ENCODE results near the gene COX5A. TPM values are rescaled to one million over a fixed set of nuclear protein-coding genes. Genes with fewer than 3 reads are reported as not detected.

COX5A gene
- total and polyA plus RNA-seq, 2 of the 13 experiments (the other 11 are each of a cell fraction or from before 2014, with no cell fraction given), result 158 to 218 TPM

DNA sequence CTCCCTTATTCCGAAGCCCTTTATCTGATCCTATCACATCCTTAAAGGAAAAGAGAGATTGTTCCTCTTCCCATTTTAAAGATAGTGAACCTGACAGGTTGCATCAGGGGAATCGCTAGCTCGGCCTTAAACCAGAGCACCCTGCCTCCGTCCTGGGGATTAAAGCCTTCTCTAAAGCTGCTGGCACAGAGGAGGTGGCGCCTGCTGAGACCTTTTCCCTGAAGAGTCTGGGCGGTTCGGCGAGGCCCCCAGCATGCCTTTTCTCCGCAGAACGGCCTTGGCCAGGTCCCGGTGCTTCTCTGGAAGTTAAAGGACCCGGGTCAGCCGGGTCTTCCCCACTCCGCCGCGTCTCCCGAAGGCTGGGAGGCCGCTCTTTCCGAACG lies 31.8 kb downstream of the COX5A start (continued):
- TF ChIP-seq, protein P1, sequence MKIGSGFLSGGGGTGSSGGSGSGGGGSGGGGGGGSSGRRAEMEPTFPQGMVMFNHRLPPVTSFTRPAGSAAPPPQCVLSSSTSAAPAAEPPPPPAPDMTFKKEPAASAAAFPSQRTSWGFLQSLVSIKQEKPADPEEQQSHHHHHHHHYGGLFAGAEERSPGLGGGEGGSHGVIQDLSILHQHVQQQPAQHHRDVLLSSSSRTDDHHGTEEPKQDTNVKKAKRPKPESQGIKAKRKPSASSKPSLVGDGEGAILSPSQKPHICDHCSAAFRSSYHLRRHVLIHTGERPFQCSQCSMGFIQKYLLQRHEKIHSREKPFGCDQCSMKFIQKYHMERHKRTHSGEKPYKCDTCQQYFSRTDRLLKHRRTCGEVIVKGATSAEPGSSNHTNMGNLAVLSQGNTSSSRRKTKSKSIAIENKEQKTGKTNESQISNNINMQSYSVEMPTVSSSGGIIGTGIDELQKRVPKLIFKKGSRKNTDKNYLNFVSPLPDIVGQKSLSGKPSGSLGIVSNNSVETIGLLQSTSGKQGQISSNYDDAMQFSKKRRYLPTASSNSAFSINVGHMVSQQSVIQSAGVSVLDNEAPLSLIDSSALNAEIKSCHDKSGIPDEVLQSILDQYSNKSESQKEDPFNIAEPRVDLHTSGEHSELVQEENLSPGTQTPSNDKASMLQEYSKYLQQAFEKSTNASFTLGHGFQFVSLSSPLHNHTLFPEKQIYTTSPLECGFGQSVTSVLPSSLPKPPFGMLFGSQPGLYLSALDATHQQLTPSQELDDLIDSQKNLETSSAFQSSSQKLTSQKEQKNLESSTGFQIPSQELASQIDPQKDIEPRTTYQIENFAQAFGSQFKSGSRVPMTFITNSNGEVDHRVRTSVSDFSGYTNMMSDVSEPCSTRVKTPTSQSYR (CRISPR knock-in tag; IDR thresholded peaks at IDR 0.05; ENCODE audit: borderline replicate concordance), result no peak
- TF ChIP-seq, protein P2, sequence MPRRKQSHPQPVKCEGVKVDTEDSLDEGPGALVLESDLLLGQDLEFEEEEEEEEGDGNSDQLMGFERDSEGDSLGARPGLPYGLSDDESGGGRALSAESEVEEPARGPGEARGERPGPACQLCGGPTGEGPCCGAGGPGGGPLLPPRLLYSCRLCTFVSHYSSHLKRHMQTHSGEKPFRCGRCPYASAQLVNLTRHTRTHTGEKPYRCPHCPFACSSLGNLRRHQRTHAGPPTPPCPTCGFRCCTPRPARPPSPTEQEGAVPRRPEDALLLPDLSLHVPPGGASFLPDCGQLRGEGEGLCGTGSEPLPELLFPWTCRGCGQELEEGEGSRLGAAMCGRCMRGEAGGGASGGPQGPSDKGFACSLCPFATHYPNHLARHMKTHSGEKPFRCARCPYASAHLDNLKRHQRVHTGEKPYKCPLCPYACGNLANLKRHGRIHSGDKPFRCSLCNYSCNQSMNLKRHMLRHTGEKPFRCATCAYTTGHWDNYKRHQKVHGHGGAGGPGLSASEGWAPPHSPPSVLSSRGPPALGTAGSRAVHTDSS (CRISPR knock-in tag; conservative IDR thresholded peaks at IDR 0.05), result no peak
- TF ChIP-seq ZNF670 (CRISPR knock-in tag; IDR thresholded peaks at IDR 0.05; ENCODE audit: borderline replicate concordance) (no peak), ZSCAN22 (CRISPR knock-in tag; IDR thresholded peaks at IDR 0.05) (no peak), FOXJ3 (CRISPR knock-in tag; IDR thresholded peaks at IDR 0.05; ENCODE audit: borderline replicate concordance) (no peak), RFX1 (IDR thresholded peaks at IDR 0.05) (no peak), SMYD3 (CRISPR knock-in tag; IDR thresholded peaks at IDR 0.05) (no peak), ZNF644 (CRISPR knock-in tag; IDR thresholded peaks at IDR 0.05; ENCODE audit: low read depth) (no peak)
- TF ChIP-seq, protein P3, sequence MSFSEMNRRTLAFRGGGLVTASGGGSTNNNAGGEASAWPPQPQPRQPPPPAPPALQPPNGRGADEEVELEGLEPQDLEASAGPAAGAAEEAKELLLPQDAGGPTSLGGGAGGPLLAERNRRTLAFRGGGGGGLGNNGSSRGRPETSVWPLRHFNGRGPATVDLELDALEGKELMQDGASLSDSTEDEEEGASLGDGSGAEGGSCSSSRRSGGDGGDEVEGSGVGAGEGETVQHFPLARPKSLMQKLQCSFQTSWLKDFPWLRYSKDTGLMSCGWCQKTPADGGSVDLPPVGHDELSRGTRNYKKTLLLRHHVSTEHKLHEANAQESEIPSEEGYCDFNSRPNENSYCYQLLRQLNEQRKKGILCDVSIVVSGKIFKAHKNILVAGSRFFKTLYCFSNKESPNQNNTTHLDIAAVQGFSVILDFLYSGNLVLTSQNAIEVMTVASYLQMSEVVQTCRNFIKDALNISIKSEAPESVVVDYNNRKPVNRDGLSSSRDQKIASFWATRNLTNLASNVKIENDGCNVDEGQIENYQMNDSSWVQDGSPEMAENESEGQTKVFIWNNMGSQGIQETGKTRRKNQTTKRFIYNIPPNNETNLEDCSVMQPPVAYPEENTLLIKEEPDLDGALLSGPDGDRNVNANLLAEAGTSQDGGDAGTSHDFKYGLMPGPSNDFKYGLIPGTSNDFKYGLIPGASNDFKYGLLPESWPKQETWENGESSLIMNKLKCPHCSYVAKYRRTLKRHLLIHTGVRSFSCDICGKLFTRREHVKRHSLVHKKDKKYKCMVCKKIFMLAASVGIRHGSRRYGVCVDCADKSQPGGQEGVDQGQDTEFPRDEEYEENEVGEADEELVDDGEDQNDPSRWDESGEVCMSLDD (CRISPR knock-in tag; IDR thresholded peaks at IDR 0.05; ENCODE audit: borderline replicate concordance), result peak; percentile 3; the same call in 1 of the 2 replicates
- TF ChIP-seq, protein P4, sequence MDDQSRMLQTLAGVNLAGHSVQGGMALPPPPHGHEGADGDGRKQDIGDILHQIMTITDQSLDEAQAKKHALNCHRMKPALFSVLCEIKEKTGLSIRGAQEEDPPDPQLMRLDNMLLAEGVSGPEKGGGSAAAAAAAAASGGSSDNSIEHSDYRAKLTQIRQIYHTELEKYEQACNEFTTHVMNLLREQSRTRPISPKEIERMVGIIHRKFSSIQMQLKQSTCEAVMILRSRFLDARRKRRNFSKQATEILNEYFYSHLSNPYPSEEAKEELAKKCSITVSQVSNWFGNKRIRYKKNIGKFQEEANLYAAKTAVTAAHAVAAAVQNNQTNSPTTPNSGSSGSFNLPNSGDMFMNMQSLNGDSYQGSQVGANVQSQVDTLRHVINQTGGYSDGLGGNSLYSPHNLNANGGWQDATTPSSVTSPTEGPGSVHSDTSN (CRISPR knock-in tag; IDR thresholded peaks at IDR 0.05; ENCODE audit: borderline replicate concordance), result no peak
- TF ChIP-seq, protein P5, sequence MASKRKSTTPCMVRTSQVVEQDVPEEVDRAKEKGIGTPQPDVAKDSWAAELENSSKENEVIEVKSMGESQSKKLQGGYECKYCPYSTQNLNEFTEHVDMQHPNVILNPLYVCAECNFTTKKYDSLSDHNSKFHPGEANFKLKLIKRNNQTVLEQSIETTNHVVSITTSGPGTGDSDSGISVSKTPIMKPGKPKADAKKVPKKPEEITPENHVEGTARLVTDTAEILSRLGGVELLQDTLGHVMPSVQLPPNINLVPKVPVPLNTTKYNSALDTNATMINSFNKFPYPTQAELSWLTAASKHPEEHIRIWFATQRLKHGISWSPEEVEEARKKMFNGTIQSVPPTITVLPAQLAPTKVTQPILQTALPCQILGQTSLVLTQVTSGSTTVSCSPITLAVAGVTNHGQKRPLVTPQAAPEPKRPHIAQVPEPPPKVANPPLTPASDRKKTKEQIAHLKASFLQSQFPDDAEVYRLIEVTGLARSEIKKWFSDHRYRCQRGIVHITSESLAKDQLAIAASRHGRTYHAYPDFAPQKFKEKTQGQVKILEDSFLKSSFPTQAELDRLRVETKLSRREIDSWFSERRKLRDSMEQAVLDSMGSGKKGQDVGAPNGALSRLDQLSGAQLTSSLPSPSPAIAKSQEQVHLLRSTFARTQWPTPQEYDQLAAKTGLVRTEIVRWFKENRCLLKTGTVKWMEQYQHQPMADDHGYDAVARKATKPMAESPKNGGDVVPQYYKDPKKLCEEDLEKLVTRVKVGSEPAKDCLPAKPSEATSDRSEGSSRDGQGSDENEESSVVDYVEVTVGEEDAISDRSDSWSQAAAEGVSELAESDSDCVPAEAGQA (IDR thresholded peaks at IDR 0.05; ENCODE audit: low read depth), result no peak
- TF ChIP-seq, protein P5 (CRISPR knock-in tag; IDR thresholded peaks at IDR 0.05; ENCODE audit: borderline replicate concordance), result no peak
- TF ChIP-seq, protein P6, sequence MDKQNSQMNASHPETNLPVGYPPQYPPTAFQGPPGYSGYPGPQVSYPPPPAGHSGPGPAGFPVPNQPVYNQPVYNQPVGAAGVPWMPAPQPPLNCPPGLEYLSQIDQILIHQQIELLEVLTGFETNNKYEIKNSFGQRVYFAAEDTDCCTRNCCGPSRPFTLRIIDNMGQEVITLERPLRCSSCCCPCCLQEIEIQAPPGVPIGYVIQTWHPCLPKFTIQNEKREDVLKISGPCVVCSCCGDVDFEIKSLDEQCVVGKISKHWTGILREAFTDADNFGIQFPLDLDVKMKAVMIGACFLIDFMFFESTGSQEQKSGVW (CRISPR knock-in tag; IDR thresholded peaks at IDR 0.05; ENCODE audit: borderline replicate concordance), result no peak

Data from HepG2 (cell line).